H1 (cell line): Measurements from ENCODE around the gene CASK. TPM values are rescaled to one million over a fixed set of nuclear protein-coding genes. Genes with fewer than 3 reads are reported as not detected.
A peak's percentile ranks its signal among the peaks of the same experiment; 100 is the strongest.

Experiments used
- BACH1 ChIP-seq: IDR thresholded peaks from 2 replicates; pipeline ENCODE4 v1.6.1; 2012; ENCODE audit warnings: low read length, improper control_type of control experiment
- polyA plus RNA-seq, 7 experiments: library from polyadenylated mRNA; depleted of rRNA in 3 of 7; stranded (reverse) in 5 of 7; unstranded in 2 of 7; fragments of >200 nt in 5 of 7; fragments of 200-250 nt in 2 of 7; gene quantifications; 1 replicate in 5 of 7; 2 replicates in 1 of 7; 4 replicates in 1 of 7; pipeline versions ENCODE4 v1.2.1 to v1.2.3, GENCODE V29; 2011 to 2013; ENCODE audit warnings: missing spikeins in 2 of 7, mixed read lengths in 2 of 7
- total RNA-seq: library from RNA; stranded (reverse); fragmentation: NEBNext Ultra II Directional; extraction: Animal tissue kit (Norgen Biotek cat#: 25700); gene quantifications from 2 replicates; pipeline ENCODE4 v1.2.1, GENCODE V29; 2021
- TF ChIP-seq, protein P1 (sequence below): IDR thresholded peaks from 2 replicates; pipeline ENCODE4 v1.6.1; 2012; ENCODE audit warnings: inconsistent platforms

Gene CASK
- total and polyA plus RNA-seq, 2 of the 8 experiments (the other 6 are each of a cell fraction or from before 2014, with no cell fraction given): 21.6 to 55.1 TPM

DNA sequence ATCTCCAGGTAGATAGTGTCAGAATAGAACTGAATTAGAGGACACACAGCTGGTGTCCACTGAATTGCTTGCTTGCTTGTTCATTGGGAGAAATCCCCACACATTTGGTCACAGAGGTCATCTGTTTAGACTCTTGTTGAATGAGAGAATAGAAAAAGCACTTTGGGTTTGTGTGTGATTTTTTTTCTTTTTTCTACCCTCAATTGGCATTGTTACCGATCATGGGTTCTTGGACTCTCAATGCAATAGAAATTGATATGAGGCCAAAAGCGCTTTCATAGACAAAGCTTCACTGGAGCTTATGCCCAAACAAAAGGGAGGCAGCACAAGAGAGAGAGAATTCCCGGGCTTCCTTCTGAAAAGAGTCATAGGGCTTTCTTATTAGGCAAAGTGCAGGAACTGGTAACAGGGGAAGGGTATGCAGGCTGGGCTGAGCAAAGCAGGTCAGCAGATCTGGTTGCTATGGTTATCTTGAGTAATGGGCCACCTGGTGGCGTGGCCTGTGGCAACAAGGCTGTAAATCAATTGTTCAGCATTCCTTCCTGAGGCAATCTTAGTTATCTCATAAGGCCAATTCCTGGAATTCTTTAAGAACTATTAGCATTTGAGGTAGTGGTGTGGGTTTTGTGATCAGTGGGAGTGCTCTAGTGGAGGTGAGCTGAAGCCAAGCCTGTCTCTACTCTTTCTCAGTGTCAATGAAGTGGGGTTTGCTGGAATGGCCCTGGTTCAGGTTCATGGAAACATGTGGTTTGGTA, 204.7 kb downstream of the CASK start (continued):
- TF ChIP-seq, protein P1, sequence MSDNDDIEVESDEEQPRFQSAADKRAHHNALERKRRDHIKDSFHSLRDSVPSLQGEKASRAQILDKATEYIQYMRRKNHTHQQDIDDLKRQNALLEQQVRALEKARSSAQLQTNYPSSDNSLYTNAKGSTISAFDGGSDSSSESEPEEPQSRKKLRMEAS: 0 out of 2 replicates have a peak, but pooled peaks have one; percentile 30
- TF ChIP-seq BACH1: 0 out of 2 replicates have a peak, but pooled peaks have one; percentile 10
